Fibroblast of villous mesenchyme (primary cell): ENCODE data around the gene OPN4. TPM values are rescaled to one million over a fixed set of nuclear protein-coding genes. Genes with fewer than 3 reads are reported as not detected.
A peak's percentile ranks its signal among the peaks of the same experiment; 100 is the strongest.
"Not testable (repeated sequence)": the region's sequence is repeated elsewhere in the genome, so short reads cannot be mapped to it uniquely, and the experiment has no call there.

Experiments
- DNase-seq: peaks from one replicate; pipeline ENCODE4 v3.0.0-alpha.2; 2010; ENCODE audit warnings: low read depth
- H3K4me3 ChIP-seq: 2 replicates; pipeline ENCODE4 v1.5.1; 2011; ENCODE audit warnings: low read depth, mild to moderate bottlenecking, low read length
- total RNA-seq: library from RNA; depleted of rRNA; stranded (reverse); fragments of >200 nt; gene quantifications from 2 replicates; pipeline ENCODE4 v1.2.3, GENCODE V29; 2012
- TF ChIP-seq, protein P1 (sequence below): IDR thresholded peaks from 2 replicates; pipeline ENCODE4 v1.5.1; 2012; ENCODE audit warnings: low read depth, mild to moderate bottlenecking, low read length; ENCODE audit not compliant: insufficient read depth

Gene OPN4
- total RNA-seq, 1 donor = not detected

DNA sequence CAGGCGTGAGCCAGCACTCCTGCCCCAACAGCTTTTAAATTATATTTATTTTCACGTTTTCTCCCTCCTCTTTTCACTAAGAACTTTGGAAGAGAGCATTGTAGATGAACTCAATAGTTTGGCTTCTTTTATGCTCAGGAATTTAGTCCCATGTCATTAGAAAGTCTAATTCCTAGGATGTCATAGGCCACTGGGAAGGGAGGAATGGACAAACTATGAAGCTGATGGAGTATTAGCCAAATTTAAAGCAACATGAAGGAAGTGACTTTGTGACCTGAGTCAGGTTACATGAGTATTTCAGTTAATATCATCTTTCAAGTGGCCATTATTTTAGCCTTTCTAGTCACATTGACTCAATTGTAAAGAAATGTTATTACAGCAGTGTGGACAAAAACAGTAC is 18.0 kb upstream of the OPN4 start:
- TF ChIP-seq, protein P1, sequence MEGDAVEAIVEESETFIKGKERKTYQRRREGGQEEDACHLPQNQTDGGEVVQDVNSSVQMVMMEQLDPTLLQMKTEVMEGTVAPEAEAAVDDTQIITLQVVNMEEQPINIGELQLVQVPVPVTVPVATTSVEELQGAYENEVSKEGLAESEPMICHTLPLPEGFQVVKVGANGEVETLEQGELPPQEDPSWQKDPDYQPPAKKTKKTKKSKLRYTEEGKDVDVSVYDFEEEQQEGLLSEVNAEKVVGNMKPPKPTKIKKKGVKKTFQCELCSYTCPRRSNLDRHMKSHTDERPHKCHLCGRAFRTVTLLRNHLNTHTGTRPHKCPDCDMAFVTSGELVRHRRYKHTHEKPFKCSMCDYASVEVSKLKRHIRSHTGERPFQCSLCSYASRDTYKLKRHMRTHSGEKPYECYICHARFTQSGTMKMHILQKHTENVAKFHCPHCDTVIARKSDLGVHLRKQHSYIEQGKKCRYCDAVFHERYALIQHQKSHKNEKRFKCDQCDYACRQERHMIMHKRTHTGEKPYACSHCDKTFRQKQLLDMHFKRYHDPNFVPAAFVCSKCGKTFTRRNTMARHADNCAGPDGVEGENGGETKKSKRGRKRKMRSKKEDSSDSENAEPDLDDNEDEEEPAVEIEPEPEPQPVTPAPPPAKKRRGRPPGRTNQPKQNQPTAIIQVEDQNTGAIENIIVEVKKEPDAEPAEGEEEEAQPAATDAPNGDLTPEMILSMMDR = no peak
- no peak for DNase-seq
- H3K4me3 ChIP-seq = no peak overlapping the region

- TF ChIP-seq, protein P1 = no peak
- no peak overlapping the region for H3K4me3 ChIP-seq
- DNase-seq = no peak
Measured at GRCh38 chr10:86642021-86642420, 12.3 kb upstream of the OPN4 start.

DNA sequence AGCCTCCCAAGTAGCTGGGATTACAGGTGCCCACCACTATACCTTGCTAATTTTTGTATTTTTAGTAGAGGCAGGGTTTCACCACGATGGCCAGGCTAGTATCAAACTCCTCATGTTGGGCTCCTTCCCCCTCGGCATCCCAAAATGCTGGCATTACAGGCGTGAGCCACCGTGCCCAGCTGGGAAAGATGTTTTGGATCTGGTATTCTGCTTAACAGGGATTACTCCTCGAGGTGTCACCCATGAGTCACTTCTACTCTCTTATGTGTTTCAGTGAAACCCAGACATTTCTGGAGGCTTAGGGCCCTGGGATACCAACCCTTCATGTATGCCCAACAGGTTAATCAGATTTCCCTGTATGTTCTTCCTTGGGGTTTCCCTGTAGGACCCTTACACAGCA is 11.8 kb upstream of the OPN4 start:
- H3K4me3 ChIP-seq = no peak overlapping the region
- TF ChIP-seq, protein P1 = no peak
- DNase-seq = peak; percentile 22

DNA sequence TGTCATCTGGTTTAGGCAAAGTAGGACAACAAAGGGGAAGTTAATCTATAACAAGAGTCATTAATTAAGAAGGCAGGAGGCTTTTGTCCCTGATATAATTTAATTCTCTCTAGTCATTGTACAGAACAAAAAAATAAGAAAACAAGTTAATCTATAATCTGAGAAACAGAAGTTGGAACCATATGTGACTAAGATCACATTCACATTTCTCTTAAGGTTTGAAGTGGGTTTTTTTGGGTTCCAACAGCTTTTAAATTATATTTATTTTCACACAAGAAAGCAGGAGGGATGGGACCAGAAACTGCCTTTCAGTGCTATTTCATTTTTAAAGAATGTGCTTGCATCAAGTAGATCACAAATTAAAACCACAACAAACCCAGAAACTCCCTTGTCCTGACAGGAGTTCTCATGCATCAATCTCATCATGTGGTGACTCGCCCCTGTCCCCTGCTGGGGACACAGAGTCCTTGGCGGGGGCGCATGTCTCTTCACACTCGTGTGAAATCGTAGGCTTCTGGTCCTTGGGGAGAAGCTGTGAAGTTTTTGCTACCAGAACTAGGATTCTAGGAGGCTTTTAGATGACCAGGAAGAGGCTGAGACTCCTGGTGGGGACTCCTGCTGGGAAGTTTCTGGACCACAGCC is 10.1 kb upstream of the OPN4 start:
- H3K4me3 ChIP-seq = no peak overlapping the region
- DNase-seq = peak; percentile 18
- TF ChIP-seq, protein P1 = peak; percentile 23

DNA sequence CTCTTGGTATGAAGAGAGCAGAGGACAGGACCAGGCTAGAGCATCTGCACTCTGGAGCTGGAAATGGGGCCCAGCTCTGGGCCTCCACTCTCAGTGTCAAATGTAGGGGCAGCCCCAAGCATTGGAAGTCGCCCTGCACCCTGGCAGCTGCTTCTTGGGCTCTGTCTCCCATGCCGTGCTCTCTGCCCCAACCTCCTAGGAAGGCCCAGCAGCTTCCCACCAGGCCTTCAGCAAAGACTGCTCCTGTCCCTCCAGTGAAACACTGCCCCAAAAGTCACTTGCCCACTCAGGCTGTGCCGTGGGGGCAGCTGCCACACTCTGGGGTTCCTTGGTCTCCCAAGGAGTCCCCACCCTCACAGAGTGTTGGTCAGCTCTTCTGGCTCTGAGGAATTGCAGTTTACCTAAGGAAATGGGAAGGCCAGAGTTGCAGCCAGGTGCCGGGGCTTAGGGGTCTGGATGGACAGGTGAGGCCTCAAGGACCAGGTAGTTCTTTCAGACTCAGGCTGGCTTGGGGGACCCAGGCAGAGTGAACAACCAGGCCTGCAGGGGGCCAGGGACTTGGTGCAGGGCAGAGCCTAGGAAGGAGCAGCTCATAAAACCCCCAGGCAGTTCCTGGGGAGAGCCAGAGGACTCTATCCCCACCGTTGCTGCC is 9.4 kb upstream of the OPN4 start:
- DNase-seq = no peak
- no peak overlapping the region for H3K4me3 ChIP-seq
- TF ChIP-seq, protein P1 = no peak

DNA sequence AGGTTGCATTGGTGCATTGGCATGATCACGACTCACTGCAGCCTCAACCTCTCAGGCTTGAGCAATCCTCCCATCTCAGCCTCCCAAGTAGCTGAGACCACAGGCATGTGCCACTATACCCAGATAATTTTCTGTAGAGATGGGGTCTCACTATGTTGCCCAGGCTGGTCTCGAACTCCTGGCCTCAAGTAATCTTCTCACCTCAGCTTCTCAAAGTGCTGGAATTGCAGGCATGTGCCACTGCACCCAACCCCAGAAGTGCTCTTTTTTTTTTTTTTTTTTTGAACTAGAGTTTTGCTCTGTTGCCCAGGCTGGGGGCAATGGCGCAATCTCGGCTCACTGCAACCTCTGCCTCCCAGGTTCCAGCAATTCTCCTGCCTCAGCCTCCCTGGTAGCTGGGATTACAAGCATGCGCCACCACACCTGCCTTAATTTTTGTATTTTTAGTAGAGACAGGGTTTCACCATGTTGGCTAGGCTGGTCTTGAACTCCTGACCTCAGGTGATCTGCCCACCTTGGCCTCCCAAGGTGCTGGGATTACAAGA is 8.7 kb upstream of the OPN4 start:
- not testable (repeated sequence) for H3K4me3 ChIP-seq, DNase-seq

DNA sequence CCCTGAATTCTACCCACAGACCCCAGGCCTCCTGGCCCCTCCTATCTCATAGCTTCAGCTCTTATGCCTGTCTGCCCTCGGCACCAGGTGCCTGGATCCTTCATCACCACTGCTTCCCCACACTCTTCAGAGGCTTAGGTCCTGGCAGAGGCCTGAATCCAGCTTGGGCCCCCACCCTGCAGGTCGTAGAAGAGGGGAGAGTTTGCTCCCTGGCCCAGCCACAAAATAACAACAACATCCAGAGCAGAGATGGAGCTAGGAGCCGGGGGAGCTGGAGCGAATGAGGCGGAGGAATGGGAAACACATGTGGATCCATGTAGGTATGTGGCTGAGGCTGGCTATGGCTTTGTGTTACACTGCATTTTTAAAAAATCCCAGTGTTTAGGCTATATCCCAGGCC is 7.8 kb upstream of the OPN4 start:
- DNase-seq = no peak
- TF ChIP-seq, protein P1 = no peak
- no peak overlapping the region for H3K4me3 ChIP-seq
